Stimulated activated CD4-positive, alpha-beta T cell treated with anti-CD3 and anti-CD28 coated beads, Interleukin-4, amount 100 ng/mL, for 24 hours (primary cell): ENCODE results near the gene NEMF.
"Not testable (repeated sequence)": the region's sequence is repeated elsewhere in the genome, so short reads cannot be mapped to it uniquely, and the experiment has no call there.

Source experiments
- DNase-seq: peaks from one replicate; pipeline ENCODE4 v3.0.0-alpha.2; 2020

The NEMF gene, protein sequence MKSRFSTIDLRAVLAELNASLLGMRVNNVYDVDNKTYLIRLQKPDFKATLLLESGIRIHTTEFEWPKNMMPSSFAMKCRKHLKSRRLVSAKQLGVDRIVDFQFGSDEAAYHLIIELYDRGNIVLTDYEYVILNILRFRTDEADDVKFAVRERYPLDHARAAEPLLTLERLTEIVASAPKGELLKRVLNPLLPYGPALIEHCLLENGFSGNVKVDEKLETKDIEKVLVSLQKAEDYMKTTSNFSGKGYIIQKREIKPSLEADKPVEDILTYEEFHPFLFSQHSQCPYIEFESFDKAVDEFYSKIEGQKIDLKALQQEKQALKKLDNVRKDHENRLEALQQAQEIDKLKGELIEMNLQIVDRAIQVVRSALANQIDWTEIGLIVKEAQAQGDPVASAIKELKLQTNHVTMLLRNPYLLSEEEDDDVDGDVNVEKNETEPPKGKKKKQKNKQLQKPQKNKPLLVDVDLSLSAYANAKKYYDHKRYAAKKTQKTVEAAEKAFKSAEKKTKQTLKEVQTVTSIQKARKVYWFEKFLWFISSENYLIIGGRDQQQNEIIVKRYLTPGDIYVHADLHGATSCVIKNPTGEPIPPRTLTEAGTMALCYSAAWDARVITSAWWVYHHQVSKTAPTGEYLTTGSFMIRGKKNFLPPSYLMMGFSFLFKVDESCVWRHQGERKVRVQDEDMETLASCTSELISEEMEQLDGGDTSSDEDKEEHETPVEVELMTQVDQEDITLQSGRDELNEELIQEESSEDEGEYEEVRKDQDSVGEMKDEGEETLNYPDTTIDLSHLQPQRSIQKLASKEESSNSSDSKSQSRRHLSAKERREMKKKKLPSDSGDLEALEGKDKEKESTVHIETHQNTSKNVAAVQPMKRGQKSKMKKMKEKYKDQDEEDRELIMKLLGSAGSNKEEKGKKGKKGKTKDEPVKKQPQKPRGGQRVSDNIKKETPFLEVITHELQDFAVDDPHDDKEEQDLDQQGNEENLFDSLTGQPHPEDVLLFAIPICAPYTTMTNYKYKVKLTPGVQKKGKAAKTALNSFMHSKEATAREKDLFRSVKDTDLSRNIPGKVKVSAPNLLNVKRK

DNA sequence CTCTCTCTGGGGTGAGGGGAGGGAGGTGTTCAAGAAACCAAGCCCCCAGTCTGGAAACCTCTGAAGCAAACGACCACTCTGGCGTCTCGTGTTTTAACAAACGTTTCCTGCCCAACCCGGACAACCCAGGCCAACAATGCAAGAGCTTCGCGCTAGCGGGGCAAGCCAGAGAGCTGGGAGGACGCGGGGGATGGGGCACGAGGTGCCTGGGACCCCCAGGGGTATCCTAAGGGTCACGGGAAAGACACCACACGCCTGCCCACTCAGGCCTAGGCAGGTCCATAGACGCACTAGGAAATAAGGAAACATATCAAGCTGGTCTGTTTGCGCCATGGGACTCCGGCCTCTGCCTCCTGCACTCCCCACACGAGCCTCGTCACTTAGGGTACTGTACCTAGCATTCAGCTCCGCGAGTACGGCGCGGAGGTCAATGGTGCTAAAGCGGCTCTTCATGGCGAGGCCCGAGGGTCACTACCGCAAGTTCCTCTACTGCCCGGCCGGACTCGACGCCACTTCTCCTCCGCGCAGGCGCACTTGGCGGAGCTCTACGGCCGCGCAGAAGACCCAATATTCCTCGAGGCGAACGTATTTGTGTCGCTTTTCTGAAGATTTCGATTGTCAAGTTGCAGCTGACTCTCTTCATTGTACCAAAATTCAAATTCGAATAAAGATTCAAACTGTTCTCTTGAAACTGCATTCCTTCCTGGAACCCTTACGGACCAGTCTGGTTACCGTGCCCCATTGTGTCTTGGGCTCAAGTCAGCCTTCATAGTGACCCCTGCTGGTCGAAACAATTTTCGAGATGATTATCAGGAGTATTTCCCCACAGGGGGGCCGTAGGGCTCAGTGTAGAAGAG is at the start of gene NEMF:
Gene NEMF (minus strand): TSS at position 488 of the 857 bp plus-strand sequence. CDS start 35 bp downstream, at position 453.
- DNase-seq, result peak; percentile 89

DNA sequence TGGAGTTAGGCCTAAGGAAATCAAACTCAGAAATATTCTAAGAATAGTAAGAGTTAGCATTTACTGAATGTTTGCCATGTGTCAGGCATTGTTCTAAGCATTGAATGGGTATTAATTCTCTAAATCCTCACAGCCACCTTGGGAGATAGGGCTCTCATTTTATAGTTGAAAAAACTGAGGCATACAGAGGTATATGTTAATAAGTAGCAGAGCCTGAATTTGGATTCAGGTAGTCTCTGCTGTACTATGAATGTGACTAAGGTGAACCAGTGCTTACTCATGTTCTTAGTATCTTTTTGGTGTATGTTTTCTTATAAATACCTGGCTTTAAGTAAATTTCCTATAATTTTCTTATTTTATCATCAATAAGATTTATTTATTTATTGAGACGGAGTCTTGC is 48.4 kb upstream of the NEMF start:
- DNase-seq, result no peak

DNA sequence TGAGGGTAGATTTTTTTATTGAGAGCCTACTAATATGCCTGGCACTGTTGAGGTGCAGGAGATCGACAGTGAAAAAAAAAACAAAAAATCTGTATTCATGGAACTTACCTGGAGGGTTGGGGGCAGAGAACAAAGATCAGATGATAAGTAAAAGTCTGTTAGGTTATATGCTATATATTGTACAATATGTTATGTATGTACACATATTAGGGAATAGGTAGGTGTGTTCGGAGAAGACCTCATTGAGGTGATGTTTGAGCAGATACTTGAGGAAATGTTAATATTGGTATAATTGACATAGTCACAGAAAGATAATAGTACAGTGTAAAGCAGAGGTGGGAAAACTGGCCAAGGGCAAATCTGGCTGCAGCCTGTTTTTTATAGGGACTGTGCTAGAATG is 45.9 kb upstream of the NEMF start:
- no peak for DNase-seq

DNA sequence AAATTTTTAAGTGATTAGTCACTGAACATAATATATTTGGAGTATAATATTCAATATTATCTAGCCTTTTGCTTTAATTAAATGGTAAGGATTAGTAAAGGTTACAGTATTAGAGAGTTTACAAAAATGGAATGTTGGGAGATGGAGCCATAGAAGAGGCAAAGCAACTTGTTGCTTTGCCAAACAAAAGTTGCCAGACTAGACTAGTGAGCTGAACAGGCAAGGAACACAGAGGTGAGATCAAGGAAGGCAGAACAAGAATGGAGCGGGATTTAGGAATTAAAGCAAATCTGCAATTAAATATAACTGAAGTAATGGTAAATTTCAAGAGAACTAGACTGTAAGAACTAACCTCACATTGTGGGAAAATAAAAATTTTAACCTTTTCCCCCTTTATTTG is 45.4 kb upstream of the NEMF start:
- no peak for DNase-seq

DNA sequence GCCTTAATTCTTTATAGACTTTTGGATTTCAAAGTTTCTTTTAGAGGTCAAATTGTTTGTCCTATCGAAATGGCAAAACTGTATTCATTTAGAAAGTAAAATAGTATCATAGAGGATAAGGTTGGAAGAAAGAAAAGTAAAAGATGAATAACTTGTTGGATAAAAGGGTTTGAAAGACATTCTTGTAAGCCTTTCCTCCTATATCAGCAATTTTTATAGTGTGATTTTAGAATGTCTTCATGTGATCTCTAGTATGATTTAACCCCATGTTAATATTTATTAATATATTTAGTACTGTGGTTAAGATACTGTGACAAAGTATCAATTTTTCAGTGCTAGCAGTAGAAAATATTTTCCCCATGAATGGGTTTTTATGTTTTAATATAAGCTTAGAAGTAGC is 44.8 kb upstream of the NEMF start:
- DNase-seq, result no peak

DNA sequence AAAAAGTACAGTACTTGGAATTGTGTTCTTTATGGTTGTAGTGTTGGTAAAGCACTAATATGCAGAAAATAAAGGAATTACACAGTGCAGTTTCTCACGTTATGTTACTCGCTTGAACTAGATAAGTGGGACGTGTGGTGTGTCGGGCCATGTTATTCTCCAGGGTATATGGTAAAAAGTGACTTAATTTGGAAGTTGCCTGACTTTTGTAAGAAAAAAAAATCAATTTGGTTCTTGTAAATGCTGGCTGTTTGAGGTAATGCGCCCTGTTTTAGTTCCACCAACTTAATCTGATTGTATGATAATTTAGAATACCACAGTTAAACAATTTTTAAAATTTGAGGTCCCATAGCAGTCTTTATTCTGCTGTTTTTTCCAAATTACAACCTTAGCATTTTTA is 44.4 kb upstream of the NEMF start:
- DNase-seq, result no peak

DNA sequence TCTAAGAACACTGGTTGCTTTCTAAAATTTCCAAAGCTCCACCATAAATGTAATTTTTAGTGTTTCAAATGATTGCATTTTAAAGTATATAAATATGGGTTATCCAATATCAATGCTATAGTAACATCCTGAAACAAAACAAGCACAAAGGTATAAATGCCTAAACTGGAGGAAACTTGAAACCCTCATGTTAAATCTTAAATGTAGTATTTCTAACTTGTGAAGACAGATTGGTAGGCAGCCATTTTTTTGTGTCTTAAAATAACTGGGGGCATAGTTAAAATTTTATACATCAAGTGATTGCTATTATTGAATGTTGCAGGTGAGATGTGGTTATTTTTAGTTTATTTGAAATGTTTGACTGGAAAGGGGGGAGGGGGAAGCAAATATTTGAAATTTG is 43.7 kb upstream of the NEMF start:
- not testable (repeated sequence) for DNase-seq

DNA sequence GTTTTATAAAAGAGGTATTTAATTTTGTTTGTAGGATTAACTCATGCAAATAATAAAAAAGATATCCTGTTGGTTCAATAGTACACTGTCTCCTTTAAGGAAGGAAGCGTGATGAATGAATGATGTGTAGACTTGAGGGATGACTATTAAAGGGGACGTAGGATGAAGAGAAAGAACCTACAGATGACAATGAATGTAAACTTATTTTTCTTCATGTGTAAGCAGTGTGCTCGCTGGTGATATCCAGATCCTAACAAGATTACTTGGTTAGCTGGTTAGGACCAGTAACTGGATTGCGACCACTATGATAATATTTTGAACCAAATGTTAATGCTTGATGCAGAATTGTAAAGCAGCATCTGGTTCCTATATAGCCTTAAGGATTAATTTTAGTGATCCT is 42.9 kb upstream of the NEMF start:
- DNase-seq, result no peak

DNA sequence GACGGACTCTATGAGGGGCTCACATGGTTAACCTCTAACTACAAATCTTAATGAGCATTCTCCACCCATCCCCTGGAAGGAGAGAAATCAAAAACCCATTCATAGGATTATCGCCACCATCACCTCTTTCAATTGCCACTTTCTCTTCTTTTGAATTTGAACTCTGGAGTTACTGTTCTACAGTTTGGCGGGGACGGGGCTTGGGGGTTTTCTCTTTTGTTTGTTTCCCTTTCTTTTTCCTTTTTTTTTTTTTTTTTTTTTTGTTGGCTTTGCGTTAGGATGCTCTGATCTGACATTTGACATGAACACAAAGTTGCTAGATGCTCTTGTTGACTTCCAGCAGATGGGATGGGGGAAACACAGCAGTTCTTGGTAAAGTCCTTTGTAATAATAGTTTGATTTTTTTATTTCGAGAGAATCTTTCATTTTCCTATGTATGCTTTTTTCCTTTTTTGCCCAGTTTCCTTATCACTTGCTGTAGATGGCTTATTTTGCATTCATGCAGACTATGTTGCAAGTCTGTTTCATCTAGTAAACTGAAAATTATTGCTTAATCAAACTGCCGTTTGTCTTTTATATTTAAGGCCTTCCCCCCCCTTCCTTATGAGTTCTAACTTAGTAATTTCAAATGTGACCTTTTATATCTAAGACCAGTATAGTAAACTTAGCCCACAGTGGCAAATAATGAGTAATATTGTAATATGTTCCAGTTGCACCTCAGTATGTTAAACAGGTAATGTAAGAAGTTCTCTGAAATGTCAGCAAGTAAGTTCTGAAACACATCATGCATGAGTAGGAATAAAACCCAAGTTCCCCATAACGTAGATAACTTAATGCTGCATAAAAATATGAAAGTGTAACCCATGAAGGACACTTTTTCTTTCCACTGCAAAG is 41.9 kb upstream of the NEMF start:
- DNase-seq, result not testable (repeated sequence)

DNA sequence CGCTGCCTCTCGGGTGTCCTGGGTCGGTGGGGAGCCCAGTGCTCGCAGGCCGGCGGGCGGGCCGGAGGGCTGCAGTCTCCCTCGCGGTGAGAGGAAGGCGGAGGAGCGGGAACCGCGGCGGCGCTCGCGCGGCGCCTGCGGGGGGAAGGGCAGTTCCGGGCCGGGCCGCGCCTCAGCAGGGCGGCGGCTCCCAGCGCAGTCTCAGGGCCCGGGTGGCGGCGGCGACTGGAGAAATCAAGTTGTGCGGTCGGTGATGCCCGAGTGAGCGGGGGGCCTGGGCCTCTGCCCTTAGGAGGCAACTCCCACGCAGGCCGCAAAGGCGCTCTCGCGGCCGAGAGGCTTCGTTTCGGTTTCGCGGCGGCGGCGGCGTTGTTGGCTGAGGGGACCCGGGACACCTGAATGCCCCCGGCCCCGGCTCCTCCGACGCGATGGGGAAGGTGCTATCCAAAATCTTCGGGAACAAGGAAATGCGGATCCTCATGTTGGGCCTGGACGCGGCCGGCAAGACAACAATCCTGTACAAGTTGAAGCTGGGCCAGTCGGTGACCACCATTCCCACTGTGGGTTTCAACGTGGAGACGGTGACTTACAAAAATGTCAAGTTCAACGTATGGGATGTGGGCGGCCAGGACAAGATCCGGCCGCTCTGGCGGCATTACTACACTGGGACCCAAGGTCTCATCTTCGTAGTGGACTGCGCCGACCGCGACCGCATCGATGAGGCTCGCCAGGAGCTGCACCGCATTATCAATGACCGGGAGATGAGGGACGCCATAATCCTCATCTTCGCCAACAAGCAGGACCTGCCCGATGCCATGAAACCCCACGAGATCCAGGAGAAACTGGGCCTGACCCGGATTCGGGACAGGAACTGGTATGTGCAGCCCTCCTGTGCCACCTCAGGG is 41.0 kb upstream of the NEMF start:
- peak; percentile 85 for DNase-seq

DNA sequence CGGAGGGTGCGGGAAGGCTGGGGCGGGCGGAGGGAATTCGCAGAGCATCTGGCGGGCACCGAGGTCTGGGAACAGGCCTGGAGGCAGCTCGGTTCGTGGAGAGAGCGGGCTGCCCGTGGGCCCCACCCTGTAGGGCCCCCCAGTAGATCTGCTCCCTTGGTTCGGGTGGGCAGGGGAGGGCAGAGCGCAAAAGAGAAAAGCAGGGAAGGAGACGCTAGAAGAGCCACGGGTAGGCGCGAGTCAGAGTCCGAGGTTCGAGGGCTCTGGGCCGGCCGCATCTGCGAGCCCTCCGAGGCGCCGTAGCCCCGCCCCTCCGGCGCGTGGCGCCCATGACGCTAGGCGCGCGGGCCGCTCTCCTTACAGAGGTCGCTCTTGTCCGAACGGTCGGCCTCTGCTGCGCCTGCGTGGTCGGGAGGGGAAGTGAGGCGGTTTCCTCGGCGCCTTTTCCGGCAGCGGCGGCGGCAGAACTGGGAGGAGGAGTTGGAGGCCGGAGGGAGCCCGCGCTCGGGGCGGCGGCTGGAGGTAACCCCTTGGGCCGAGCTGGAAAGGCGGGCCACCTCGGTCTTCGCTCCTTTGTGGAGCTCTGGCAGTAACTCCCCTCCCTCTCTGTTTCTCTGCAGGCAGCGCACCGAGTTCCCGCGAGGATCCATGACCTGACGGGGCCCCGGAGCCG is 40.2 kb upstream of the NEMF start, which contains the start of gene ARF6:
Gene ARF6 (plus strand): TSS at position 447 of the 673 bp plus-strand sequence. CDS start 655 bp downstream, outside the sequence.
- peak; percentile 97 for DNase-seq

DNA sequence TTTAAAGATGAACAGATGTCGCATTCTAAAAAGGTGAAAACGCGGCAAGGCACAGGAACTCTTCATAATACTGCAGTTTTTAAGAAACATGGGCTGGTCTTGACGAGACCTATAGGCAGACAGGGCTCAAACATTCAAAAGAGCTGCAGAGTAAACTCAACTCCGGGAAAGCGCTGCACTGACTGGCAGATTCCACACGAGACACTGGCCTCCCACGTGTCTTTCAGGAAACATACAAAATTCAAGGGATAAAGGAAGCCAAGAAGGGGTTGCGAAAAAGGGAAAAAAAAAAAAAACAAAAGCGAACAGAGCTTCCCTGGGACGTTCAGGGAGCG is 39.7 kb upstream of the NEMF start:
- peak; percentile 62 for DNase-seq

DNA sequence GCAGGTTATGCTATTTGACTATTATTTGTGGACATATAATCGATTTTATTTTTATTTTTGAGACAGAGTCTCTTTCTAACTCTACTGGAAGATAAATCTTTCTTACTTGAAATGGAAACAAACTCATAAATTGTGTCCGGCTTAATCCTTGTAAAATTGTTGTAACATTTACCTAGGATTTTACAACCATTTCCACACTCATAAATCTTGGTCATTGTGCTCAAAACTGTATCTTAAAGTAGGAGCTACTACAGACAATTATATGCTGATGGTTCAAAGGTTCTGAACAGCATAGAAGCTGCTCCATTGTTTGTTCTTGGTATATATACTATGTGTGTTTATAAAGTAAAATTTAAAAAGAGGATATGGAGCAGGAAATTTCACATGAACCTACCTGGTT is 35.7 kb upstream of the NEMF start:
- DNase-seq, result no peak

DNA sequence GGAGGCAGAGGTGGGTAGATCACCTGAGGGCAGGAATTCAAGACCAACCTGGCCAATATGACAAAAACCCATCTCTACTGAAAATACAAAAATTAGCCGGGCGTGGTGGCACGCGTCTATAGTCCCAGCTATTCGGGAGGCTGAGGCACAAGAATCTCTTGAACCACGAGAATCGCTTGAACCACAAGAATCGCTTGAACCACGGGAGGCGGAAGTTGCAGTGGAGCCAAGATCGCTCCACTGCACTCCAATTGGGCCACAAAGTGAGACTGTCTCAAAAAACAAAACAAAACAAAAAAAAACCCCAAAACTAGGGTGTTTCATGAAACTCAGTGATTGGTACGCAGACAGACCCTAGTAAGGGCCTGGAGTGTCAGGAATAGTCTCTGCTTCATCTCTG is 33.9 kb upstream of the NEMF start:
- no peak for DNase-seq

DNA sequence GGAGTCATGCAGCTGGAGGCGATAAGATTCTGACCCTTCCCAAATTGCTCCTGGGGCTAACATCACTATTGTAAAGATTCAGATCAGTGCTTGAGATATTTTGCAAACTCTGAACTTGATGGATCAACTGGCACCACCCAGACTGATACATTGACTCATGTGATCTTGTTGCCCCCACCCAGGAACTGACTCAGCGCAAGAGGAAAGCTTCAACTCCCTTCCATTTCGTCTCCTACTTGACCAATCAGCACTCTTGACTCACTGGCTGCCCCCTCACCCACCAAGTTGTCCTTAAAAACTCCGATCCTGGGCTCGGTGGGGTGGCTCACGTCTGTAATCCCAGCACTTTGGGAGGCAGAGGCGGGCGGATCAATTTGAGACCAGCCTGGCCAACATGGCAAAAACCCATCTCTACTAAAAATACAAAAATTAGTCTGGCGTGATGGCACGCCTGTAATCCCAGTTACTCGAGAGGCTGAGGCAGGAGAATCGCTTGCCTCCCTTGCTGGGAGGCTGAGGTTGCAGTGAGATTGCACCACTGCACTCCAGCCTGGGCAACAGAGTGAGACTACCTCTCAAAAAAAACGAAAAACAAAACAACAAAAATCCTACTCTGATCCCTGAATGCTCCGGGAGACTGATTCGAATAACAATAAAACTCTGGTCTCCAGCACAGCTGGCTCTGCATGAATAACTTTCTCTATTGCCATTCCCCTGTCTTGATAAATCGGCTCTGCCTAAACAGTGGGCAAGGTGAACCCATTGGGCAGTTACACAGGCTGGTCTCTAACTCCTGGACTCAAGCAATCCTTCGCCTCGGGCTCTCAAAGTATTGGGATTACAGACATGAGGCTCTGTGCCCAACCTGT is 30.5 kb upstream of the NEMF start:
- no peak for DNase-seq

DNA sequence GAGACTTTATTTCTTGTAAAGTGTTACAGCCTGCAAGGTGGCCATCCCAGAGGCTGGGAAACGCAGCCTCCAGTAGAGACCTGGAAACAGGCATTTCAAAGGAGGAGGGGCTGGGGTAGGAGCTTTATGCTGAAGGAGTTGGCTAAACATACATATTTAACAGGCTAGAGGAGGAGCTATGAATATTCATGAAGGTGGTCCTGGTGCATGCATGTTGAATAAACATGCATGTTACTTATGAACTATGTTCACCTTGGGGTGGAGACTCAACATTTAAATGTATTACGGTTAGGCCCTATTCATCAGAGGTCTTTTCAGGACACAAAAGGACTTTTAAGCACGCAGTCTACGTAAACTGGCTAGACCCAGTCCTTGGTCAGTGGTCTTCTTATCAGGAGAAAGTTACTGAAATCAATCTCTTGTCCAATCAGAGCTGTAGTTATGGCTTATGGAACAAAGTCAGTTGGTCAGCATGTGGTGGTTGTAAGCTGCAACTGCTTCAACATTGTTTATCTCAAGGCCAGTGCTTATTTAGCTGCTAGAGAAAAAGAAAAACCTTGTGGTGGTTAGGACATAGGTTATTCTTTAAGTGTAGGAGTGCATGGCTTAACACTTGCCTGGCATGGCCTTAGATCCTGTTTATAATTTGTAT is 28.9 kb upstream of the NEMF start:
- DNase-seq, result no peak

DNA sequence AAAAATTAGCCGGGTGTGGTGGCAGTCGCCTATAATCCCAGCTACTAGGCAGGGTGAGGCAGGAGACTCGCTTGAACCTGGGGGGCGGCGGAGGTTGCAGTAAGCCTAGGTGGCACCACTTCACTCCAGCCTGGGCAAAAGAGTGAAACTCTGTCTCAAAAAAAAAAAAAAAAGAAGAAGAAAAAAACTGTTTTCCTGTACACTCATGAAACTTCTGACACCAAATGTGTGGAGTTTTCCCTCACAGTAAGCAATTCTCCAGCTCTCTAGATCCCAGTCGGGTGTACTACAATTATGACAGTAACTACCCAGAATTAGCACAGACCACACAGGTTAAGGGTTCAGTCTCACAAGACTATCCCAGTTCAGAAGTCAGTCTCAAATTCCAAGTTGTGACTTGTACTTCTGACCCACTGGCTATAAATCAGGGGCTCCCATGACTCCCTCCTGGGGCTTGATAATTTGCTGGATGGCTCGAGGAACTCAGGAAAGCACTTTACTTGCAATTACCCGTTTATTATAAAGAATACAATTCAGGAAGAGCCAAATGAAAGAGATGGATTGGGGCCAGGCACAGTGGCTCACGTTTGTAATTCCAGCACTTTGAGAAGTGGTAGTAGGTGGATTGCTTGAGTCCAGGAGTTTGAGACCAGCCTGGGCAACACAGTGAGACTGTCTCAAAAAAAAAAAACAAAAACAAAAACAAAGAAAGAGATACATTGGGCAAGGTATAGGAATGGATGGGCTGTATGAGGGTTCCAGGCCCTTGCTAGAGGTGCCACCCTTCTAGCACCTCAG is 27.9 kb upstream of the NEMF start:
- DNase-seq, result no peak
